H1 (cell line): ENCODE results near the gene AAK1.

Experiments
- CTCF ChIP-seq, 3 experiments: IDR thresholded peaks; 1 replicate in 2 of 3; 2 replicates in 1 of 3; pipeline versions ENCODE4 v1.5.1 to v1.6.1; 2011; ENCODE audit warnings: low read length in 3 of 3, mild to moderate bottlenecking in 3 of 3, inconsistent platforms in 2 of 3, low read depth in 1 of 3, moderate library complexity in 1 of 3; ENCODE audit not compliant: insufficient read depth in 1 of 3; ENCODE audit errors: control extremely low read depth in 1 of 3
- POLR2A ChIP-seq, 2 experiments: IDR thresholded peaks; 1 replicate in 1 of 2; 2 replicates in 1 of 2; pipeline ENCODE4 v1.6.1; 2011; ENCODE audit warnings: low read depth in 2 of 2, low read length in 2 of 2, mild to moderate bottlenecking in 2 of 2; ENCODE audit errors: control extremely low read depth in 1 of 2

- TF ChIP-seq POLR2A (IDR thresholded peaks at IDR 0.05; ENCODE audit: control extremely low read depth in 1 of 2, low read depth in 2 of 2, low read length in 2 of 2) (no peak), CTCF (IDR thresholded peaks at IDR 0.05; ENCODE audit: control extremely low read depth in 1 of 3, insufficient read depth in 1 of 3, low read depth in 1 of 3, low read length in 3 of 3) (no peak)
Observed at GRCh38 chr2:69450735-69451416, 192.7 kb downstream of the AAK1 start.
